ENCODE data around the gene RITA1.

Gene RITA1

GRCh38 chr12:113224955-113225354, 39.4 kb downstream of the RITA1 start:
- Histone ChIP-seq H3K27me3 (ENCODE audit: control insufficient read depth, insufficient read depth, low read length) (no peaks in the 10 kb centered on the region), H3K36me3 (ENCODE audit: control insufficient read depth, insufficient read depth, low read length) (peaks cover 6% of the 10 kb centered on the region), H3K27ac (ENCODE audit: low read depth, low read length) (no peak overlapping the region), H3K9me3 (ENCODE audit: control insufficient read depth, insufficient read depth, low read length) (no peaks in the 10 kb centered on the region), H3K4me1 (ENCODE audit: control insufficient read depth, insufficient read depth, low read length) (peaks cover 9% of the 10 kb centered on the region; the same call in 1 of the 2 replicates), H3K9ac (ENCODE audit: low read depth, low read length) (no peak overlapping the region), H3K4me3 (ENCODE audit: low read depth, low read length) (no peak overlapping the region)

GRCh38 chr12:113226696-113227568, 41.4 kb downstream of the RITA1 start:
- no peaks in the 10 kb centered on the region for H3K27me3 ChIP-seq (ENCODE audit: control insufficient read depth, insufficient read depth, low read length)
- peaks cover 18% of the 10 kb centered on the region for H3K36me3 ChIP-seq (ENCODE audit: control insufficient read depth, insufficient read depth, low read length)
- H3K4me3 ChIP-seq (ENCODE audit: low read depth, low read length): no peak overlapping the region
- peaks cover 14% of the 10 kb centered on the region for H3K4me1 ChIP-seq (ENCODE audit: control insufficient read depth, insufficient read depth, low read length)
- no peak overlapping the region for H3K9ac ChIP-seq (ENCODE audit: low read depth, low read length)
- H3K9me3 ChIP-seq (ENCODE audit: control insufficient read depth, insufficient read depth, low read length): 0 out of 2 replicates have a peak, but pooled peaks cover 5% of the 10 kb centered on the region
- no peak overlapping the region for H3K27ac ChIP-seq (ENCODE audit: low read depth, low read length)

GRCh38 chr12:113227686-113228391, 42.3 kb downstream of the RITA1 start:
- no peak overlapping the region for H3K9ac ChIP-seq (ENCODE audit: low read depth, low read length)
- no peak overlapping the region for H3K27ac ChIP-seq (ENCODE audit: low read depth, low read length)
- 0 out of 2 replicates have a peak, but pooled peaks cover 5% of the 10 kb centered on the region for H3K9me3 ChIP-seq (ENCODE audit: control insufficient read depth, insufficient read depth, low read length)
- no peaks in the 10 kb centered on the region for H3K27me3 ChIP-seq (ENCODE audit: control insufficient read depth, insufficient read depth, low read length)
- H3K36me3 ChIP-seq (ENCODE audit: control insufficient read depth, insufficient read depth, low read length): peaks cover 25% of the 10 kb centered on the region
- no peak overlapping the region for H3K4me3 ChIP-seq (ENCODE audit: low read depth, low read length)
- H3K4me1 ChIP-seq (ENCODE audit: control insufficient read depth, insufficient read depth, low read length): peaks cover 14% of the 10 kb centered on the region

GRCh38 chr12:113228394-113229028, 43.0 kb downstream of the RITA1 start:
- H3K27me3 ChIP-seq (ENCODE audit: control insufficient read depth, insufficient read depth, low read length): no peaks in the 10 kb centered on the region
- 0 out of 2 replicates have a peak, but pooled peaks cover 5% of the 10 kb centered on the region for H3K9me3 ChIP-seq (ENCODE audit: control insufficient read depth, insufficient read depth, low read length)
- H3K4me3 ChIP-seq (ENCODE audit: low read depth, low read length): no peak overlapping the region
- no peak overlapping the region for H3K27ac ChIP-seq (ENCODE audit: low read depth, low read length)
- H3K9ac ChIP-seq (ENCODE audit: low read depth, low read length): no peak overlapping the region
- H3K36me3 ChIP-seq (ENCODE audit: control insufficient read depth, insufficient read depth, low read length): peaks cover 25% of the 10 kb centered on the region
- peaks cover 20% of the 10 kb centered on the region for H3K4me1 ChIP-seq (ENCODE audit: control insufficient read depth, insufficient read depth, low read length)

GRCh38 chr12:113230315-113231234, 45.1 kb downstream of the RITA1 start:
- Histone ChIP-seq H3K9ac (ENCODE audit: low read depth, low read length) (no peak overlapping the region; the same call in 1 of the 2 replicates), H3K27ac (ENCODE audit: low read depth, low read length) (peak overlapping the region; percentile 92), H3K4me3 (ENCODE audit: low read depth, low read length) (no peak overlapping the region), H3K36me3 (ENCODE audit: control insufficient read depth, insufficient read depth, low read length) (peaks cover 31% of the 10 kb centered on the region), H3K4me1 (ENCODE audit: control insufficient read depth, insufficient read depth, low read length) (peaks cover 23% of the 10 kb centered on the region), H3K9me3 (ENCODE audit: control insufficient read depth, insufficient read depth, low read length) (0 out of 2 replicates have a peak, but pooled peaks cover 5% of the 10 kb centered on the region), H3K27me3 (ENCODE audit: control insufficient read depth, insufficient read depth, low read length) (no peaks in the 10 kb centered on the region)

- Histone ChIP-seq H3K4me3 (ENCODE audit: low read depth, low read length) (no peak overlapping the region), H3K27me3 (ENCODE audit: control insufficient read depth, insufficient read depth, low read length) (no peaks in the 10 kb centered on the region), H3K36me3 (ENCODE audit: control insufficient read depth, insufficient read depth, low read length) (peaks cover 31% of the 10 kb centered on the region), H3K9me3 (ENCODE audit: control insufficient read depth, insufficient read depth, low read length) (0 out of 2 replicates have a peak, but pooled peaks cover 5% of the 10 kb centered on the region), H3K27ac (ENCODE audit: low read depth, low read length) (peak overlapping the region; percentile 92), H3K4me1 (ENCODE audit: control insufficient read depth, insufficient read depth, low read length) (peaks cover 23% of the 10 kb centered on the region), H3K9ac (ENCODE audit: low read depth, low read length) (peak overlapping the region; percentile 42; the same call in 1 of the 2 replicates)
Observed at GRCh38 chr12:113231235-113232088, 45.9 kb downstream of the RITA1 start.

- H3K4me3 ChIP-seq (ENCODE audit: low read depth, low read length): no peak overlapping the region
- H3K27ac ChIP-seq (ENCODE audit: low read depth, low read length): peak overlapping the region; percentile 92
- H3K9ac ChIP-seq (ENCODE audit: low read depth, low read length): peak overlapping the region; percentile 5; the same call in 1 of the 2 replicates
- peaks cover 23% of the 10 kb centered on the region for H3K4me1 ChIP-seq (ENCODE audit: control insufficient read depth, insufficient read depth, low read length)
- H3K36me3 ChIP-seq (ENCODE audit: control insufficient read depth, insufficient read depth, low read length): peaks cover 31% of the 10 kb centered on the region
- 0 out of 2 replicates have a peak, but pooled peaks cover 5% of the 10 kb centered on the region for H3K9me3 ChIP-seq (ENCODE audit: control insufficient read depth, insufficient read depth, low read length)
- no peaks in the 10 kb centered on the region for H3K27me3 ChIP-seq (ENCODE audit: control insufficient read depth, insufficient read depth, low read length)
Observed at GRCh38 chr12:113232089-113232839, 46.7 kb downstream of the RITA1 start.

- H3K4me1 ChIP-seq (ENCODE audit: control insufficient read depth, insufficient read depth, low read length): peaks cover 23% of the 10 kb centered on the region
Observed at GRCh38 chr12:113232840-113233585, 47.5 kb downstream of the RITA1 start.

More at GRCh38 chr12:113232840-113233585, 47.5 kb downstream of the RITA1 start:
- H3K27ac ChIP-seq (ENCODE audit: low read depth, low read length): peak overlapping the region; percentile 92
- no peak overlapping the region for H3K9ac ChIP-seq (ENCODE audit: low read depth, low read length)
- no peaks in the 10 kb centered on the region for H3K27me3 ChIP-seq (ENCODE audit: control insufficient read depth, insufficient read depth, low read length)
- H3K4me3 ChIP-seq (ENCODE audit: low read depth, low read length): no peak overlapping the region
- peaks cover 31% of the 10 kb centered on the region for H3K36me3 ChIP-seq (ENCODE audit: control insufficient read depth, insufficient read depth, low read length)
- 0 out of 2 replicates have a peak, but pooled peaks cover 5% of the 10 kb centered on the region for H3K9me3 ChIP-seq (ENCODE audit: control insufficient read depth, insufficient read depth, low read length)
